Activated CD4-positive, alpha-beta T cell treated with anti-CD3 and anti-CD28 coated beads, Interleukin-2, amount 10 ng/mL, durations not matched to agents 7 days and 5 days (primary cell): ENCODE results near the gene TRMT2A. TPM values are rescaled to one million over a fixed set of nuclear protein-coding genes. Genes with fewer than 3 reads are reported as not detected.

Experiments used
- CTCF ChIA-PET: fragments of 350-600 bp; sonication (Branson Sonifier 250); formaldehyde crosslinking; loops from one replicate; lab custom pipeline; 2021; ENCODE audit warnings: antibody characterized with exemption; lab: Charles Lee
- POLR2A ChIA-PET: fragments of 350-600 bp; sonication (Branson Sonifier 250); formaldehyde crosslinking; loops from one replicate; lab custom pipeline; 2021; ENCODE audit warnings: antibody characterized with exemption; lab: Charles Lee
- DNase-seq: peaks from one replicate; pipeline ENCODE4 v3.0.0-alpha.2; 2020
- H3K27ac Mint-ChIP-seq: one replicate; pipeline ENCODE4 v1.8.0; 2021; ENCODE audit warnings: mild to moderate bottlenecking, moderate library complexity, mixed read lengths
- H3K27me3 Mint-ChIP-seq: one replicate; pipeline ENCODE4 v1.8.0; 2021; ENCODE audit warnings: mixed read lengths
- H3K36me3 Mint-ChIP-seq: one replicate; pipeline ENCODE4 v1.8.0; 2021; ENCODE audit warnings: low read depth, mixed read lengths
- H3K4me1 Mint-ChIP-seq: one replicate; pipeline ENCODE4 v1.8.0; 2021; ENCODE audit warnings: mixed read lengths
- H3K4me3 Mint-ChIP-seq: one replicate; pipeline ENCODE4 v1.8.0; 2021; ENCODE audit warnings: mild to moderate bottlenecking, moderate library complexity, mixed read lengths
- H3K9me3 Mint-ChIP-seq: one replicate; pipeline ENCODE4 v1.8.0; 2021; ENCODE audit warnings: mixed read lengths
- microRNA-seq: library from miRNA; unstranded; fragments of <30 nt; microRNA quantifications from one replicate; pipeline ENCODE4 v1.2.0, GENCODE V29; 2021; ENCODE audit warnings: borderline microRNAs expressed, borderline replicate concordance
- total RNA-seq, 2 experiments: library from RNA; stranded (reverse); gene quantifications; one replicate each; pipeline ENCODE4 v1.2.3, GENCODE V29; 2021

Gene TRMT2A
- total RNA-seq, 2 experiments from 2014 or later: 85.5 to 91.4 TPM

DNA sequence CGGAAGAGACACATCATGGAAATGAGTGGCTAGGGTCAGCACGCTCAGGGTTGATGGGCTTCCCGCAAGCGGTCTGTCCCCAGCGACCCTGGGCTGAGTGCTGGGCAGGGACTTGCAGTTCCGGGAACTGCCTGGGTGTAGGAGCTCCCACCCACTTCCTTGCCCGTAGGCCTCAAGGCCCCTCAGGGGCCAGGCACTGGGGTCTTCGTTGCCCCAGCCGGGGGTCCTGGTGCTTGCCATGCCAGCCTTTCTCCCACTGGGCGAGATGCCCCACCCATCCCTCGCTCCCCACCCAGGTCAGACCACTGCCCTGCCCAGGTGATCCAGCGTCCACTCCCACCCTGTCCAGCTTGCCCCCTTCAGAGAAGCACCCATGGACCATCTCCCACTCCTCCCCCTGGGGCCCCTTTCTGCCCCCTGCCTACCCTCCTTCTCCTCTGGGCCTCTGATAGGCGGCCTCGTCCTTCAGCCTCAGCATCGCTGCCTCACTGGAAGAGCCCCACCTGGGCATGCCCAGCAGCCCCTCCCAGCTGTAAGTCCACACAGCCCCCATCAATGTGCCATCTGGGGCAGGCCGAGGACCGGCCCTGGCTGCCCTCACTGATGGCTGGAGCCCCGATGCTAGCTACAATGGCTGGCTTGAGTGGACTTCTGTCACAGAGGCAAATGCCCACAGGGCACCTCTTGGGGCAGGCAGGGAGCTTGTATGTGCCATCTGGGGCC lies 54.8 kb downstream of the TRMT2A start:
- Mint-ChIP-seq H3K9me3 (no peaks in the 10 kb centered on the region), H3K36me3 (peaks cover 14% of the 10 kb centered on the region), H3K27me3 (no peaks in the 10 kb centered on the region), H3K27ac (no peak overlapping the region), H3K4me3 (no peak overlapping the region), H3K4me1 (peaks cover 9% of the 10 kb centered on the region)
- ChIA-PET CTCF (interaction anchor here (0.7 kb wide), 1 partner anchor 20 kb away, joined by 3 read pairs; no protein-coding TSS in a partner anchor), POLR2A (no interaction called here)
- DNase-seq: no peak

Small RNA genes within 50 kb of the gene (microRNA-seq; reads per million reads assigned to microRNA genes)
- not detected for gene MIR6816

Other genes starting within 250 kb of the TRMT2A start
- gene COMT, start 175.5 kb downstream of the TRMT2A start, total RNA-seq: 10 to 100 TPM; 71.8 to 74.8 TPM
- gene TXNRD2, start 175.4 kb downstream of the TRMT2A start, total RNA-seq: 10 to 100 TPM; 19.3 to 21.9 TPM
- gene ARVCF, start 100.4 kb downstream of the TRMT2A start, total RNA-seq: 1 to 10 TPM in 1 of 2 experiments, under 1 TPM in 1; 0.89 to 1.2 TPM
- 10 to 100 TPM; 36.7 to 39.7 TPM for gene TANGO2, start 96.1 kb downstream of the TRMT2A start, total RNA-seq
- 10 to 100 TPM; 51.2 to 54.5 TPM for gene DGCR8, start 37.0 kb downstream of the TRMT2A start, total RNA-seq
- gene RANBP1, start 1.1 kb downstream of the TRMT2A start, total RNA-seq: 100 to 1,000 TPM; 229 to 234 TPM
- gene ZDHHC8, start 14.6 kb upstream of the TRMT2A start, total RNA-seq: 10 to 100 TPM; 57.9 to 58.9 TPM
- under 1 TPM; 0.12 to 0.23 TPM for gene CCDC188, start 33.8 kb upstream of the TRMT2A start, total RNA-seq
- 1 to 10 TPM; 3.1 to 4.0 TPM for gene RTN4R, start 151.1 kb upstream of the TRMT2A start, total RNA-seq
- 10 to 100 TPM; 60.4 to 63.1 TPM for gene DGCR6L, start 202.8 kb upstream of the TRMT2A start, total RNA-seq